Posterior vena cava (tissue), 2 donors: ENCODE measurements around the gene TMEM72. TPM values are rescaled to one million over a fixed set of nuclear protein-coding genes. Genes with fewer than 3 reads are reported as not detected.

Experiments
- DNase-seq: peaks from one replicate; pipeline ENCODE4 v3.0.0-alpha.2; 2020; ENCODE audit warnings: low spot score
- intact Hi-C, 2 donors: fragments of 100-400 bp; cut with DNase I; formaldehyde crosslinking; loops; one replicate each; pipeline versions ENCODE4 v1.14.1 to v1.14.2; 2022 to 2023
- total RNA-seq, 2 donors: library from RNA; stranded (reverse); fragmentation: NEBNext Ultra II Directional; extraction: Animal tissue kit (Norgen Biotek cat#: 25700); gene quantifications; one replicate each; pipeline ENCODE4 v1.2.1, GENCODE V29; 2021
- donor health status: DM: yes; HTN: yes; CAD: no.
- donor health status: DM: yes; HTN: yes; CAD: no.

The TMEM72 gene
- total RNA-seq, 2 donors from 2014 or later: not detected

- intact Hi-C loops: loop anchor here in 1 of 2 donors (1.0 kb wide), 1 partner anchor 15 kb away; no protein-coding TSS in a partner anchor
- no peak for DNase-seq
These were observed 36.4 kb downstream of the TMEM72 start for GRCh38 chr10:44947371-44948152.

DNA sequence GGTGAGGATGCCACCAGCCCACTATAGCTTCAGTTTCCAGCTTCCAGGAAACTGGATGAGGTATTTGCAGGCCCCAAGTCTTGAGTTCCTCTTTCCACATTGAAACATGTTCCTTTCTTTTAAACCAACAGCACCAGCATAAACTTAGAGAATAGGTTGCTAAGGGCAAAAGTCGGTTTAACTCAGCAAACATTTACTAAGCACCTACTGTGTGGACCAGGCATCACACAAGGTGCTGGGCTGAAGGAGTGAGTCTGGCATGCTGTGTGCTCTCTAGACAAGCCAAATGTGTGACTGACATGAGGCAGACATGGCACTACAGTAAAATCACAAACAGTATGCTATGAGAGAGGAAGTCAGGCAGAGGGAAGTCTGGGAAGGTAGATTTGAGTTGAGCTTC, 37.5 kb downstream of the TMEM72 start:
- intact Hi-C loops: no loop called here

GRCh38 chr10:44949127-44949802, 38.1 kb downstream of the TMEM72 start:
- intact Hi-C loops: no loop called here
- DNase-seq: no peak

More for the DNA sequence above, 37.5 kb downstream of the TMEM72 start:
- DNase-seq: no peak

DNA sequence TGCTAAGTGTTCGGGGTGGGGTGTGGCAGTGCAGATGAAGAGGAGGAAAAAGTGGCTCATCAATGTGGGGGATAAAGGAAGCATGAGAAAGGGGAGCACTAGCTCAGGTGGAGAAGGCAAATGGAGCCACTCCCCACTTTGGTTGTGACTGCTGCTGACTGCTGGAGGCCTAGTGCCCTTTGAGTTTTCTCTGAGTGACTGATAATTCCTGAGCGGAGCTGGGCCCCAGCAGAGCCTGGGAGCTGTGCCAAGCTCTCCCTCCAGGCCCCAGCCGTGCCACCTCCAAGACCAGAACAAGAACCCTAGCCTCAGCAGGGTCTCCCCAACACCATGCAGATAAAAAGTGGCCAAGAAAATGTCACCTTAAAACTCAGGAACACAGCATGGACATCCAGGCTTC, 38.8 kb downstream of the TMEM72 start:
- no peak for DNase-seq
- intact Hi-C loops: no loop called here

DNA sequence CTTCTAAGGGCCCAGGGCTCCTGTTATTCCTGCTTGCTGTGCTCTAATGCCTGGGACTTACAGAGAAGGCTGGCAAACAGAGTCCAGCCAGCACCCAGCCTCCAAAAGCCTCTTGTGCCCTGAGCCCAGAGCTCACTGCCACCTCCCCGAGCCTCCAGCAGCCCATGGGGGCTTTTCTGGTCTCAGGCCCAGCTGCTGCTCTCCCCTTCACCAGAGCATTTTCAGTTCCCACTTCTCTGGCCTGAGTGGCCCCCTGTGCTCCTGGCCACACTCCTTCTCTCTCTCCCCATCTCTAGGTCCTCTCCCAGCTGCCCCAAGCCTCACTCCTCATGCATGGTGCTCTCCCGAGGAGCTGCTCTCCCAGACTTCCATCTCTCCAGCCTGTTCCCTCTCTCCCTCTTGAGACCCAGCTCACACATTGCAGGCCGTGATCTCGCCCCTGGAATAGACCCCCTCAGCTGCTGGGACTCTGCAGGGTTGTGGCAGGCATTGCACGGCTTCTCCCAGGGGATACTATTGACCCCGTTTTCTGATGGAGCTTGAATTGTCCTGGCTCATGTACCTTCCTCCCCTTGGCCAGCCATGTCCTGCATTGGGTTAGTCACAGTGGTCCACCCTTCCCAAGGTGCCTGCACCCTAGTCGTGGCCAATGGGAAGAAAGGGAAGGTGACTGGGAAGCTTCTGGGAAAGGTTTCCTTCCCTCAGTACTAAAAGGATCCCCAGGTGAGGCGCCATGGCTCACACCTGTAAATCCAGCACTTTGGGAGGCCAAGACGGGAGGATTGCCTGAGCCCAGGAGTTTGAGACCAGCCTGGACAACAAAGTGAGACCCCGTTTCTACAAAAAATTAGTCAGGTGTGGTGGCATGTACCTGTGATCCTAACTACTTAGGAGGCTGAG, 39.4 kb downstream of the TMEM72 start:
- DNase-seq: no peak
- intact Hi-C loops: no loop called here

DNA sequence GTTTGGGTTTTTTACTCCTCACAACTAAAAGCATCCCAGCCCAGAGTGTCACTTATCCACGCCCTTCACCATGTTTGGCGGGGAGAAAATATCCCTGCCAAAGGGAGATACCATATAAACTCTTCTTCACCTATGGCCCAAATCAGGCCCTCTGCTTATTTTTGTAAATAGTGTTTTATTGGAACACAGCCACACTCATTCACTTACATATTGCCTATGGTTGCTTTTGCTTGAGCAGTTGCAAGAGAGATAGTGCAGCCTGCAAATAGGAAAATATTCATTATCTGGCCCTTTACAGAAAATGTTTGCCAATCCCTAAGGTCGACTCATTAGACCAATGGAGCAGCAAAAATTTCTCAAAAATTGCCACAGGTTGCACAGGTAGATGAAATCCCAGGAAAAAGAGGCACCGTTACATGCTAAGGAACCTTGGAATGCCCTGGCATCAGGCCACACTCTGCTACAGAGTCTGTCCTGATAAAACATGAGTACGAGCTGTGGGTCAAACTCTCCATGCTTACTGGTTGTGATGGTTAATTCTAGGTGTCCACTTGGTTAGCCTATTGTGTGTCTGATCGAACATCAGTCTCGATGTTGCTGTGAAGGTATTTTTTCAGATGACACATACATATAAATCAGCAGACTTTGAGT, 40.6 kb downstream of the TMEM72 start:
- intact Hi-C loops: no loop called here
- no peak for DNase-seq

DNA sequence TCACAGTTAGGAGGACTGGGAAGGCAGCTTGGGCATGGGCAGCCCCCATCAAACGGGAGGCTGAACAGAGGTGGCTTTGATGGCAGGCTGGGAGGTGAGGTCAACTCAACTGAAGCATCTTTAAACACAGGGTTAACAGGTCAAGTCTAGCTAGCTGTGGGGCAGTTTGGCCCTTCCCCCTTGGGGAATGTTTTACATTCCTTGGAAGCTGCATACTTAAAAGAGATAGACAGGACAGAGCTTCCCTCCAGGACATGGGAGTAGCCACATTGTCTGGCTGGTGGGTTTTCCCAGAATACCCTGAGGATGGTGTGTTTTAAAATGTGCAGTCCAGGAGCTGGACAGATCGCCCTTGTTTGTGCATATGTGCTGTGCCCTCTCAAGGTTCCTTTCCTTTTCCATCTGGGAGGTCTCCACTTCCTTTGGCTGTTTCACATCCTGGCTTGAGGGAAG, 41.7 kb downstream of the TMEM72 start:
- intact Hi-C loops: no loop called here
- no peak for DNase-seq

- DNase-seq: no peak
- intact Hi-C loops: no loop called here
These were observed 42.9 kb downstream of the TMEM72 start for GRCh38 chr10:44954042-44954441.

- intact Hi-C loops: no loop called here
- DNase-seq: no peak
These were observed 43.8 kb downstream of the TMEM72 start for GRCh38 chr10:44954962-44955361.

- intact Hi-C loops: no loop called here
These were observed 44.4 kb downstream of the TMEM72 start for GRCh38 chr10:44955413-44956070.

GRCh38 chr10:44956226-44956625, 45.1 kb downstream of the TMEM72 start:
- DNase-seq: no peak
- intact Hi-C loops: no loop called here

More at GRCh38 chr10:44955413-44956070, 44.4 kb downstream of the TMEM72 start:
- no peak for DNase-seq

DNA sequence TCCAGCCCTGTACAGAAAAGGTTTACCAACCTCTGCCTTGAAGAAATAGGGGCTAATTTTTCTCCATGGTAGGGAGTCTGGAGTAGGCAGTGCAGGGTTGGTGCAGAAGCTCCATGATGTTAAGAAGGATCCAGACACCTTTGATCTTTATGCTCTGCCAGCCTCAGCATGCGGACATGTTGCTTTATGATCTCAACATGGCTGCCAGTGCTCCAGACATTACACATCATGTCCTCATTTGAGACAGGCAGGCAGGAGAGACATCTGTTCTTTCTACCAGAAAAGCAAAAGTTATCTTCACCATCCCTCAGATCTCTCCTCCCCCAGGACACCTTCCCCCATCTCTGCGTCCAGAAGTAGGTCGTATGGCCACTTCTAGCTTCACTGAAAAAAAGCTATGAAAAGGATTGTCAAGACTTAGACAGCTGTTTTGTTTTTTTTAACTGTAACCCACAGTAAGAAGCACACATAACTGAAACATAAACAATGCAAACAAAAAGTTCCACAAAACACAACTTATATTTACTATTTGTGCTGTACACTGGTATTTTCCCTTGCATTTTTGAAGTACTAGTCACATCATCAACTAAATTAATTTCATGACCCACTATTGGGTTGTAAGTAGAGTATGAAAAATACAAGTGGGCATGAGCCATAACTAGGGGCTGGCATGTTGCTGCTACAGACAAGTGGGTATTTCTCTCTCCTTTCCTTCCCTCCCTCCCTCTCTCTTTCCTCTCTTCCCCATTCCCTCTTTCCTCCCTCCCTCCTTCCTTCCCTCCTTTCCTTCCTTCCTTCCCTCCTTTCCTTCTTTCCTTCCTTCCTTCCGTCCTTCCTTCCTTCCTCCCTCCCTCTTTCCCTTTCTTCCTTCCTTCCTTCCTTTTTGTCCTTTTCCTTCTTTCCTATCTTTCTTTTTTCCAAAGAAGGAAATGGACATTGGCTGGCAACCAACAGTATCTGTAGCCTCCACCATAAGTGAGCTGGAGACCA, 45.9 kb downstream of the TMEM72 start:
- intact Hi-C loops: no loop called here
- DNase-seq: no peak

DNA sequence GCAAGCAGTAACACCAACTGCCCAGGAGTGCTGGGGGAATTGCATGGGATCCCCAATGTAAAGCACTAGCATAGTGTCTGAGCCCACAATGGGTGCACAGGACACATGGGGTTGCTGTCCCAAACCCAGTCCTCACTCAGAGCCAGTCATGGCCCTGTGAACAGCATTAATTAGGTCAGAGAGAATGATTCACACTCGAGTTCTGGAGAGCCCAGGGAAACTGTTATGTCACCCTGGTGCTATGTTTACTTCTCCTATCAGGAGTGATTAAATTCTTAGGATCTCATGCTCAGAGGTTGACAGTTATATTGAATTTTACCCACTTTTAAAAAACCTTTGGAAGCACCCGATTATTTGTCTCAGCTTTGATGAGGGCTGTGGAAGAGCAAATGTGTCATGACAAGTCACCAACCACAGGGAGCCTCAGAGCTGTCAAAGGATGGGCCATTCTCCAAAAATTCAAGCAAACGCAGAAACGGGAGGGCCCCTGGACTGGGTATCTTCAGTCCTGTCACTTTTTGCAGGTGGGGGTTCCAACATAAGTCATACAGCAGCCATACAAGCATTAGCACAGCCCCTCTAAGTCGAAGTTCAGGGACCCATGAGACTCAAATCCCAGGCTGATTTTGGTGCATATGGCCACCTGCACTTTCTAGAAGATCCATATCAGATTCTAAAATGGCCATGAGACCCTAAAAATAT, 47.2 kb downstream of the TMEM72 start:
- DNase-seq: no peak
- intact Hi-C loops: no loop called here

DNA sequence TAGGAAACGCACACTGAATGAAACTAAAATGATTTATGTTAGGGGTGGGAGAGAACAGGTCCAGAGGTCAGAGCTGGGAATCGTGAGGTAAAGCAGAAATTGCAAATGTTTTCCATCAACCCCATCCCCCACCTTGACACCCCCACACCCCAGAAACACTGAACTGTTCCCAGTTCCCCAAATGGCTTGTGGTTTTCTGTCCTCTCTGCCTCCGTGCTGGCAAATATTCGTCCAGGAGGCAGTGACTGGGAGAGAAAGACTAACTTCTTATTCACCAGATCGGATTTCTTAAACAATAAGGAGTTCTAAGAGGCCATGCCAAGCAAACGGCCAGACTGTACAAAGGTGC, 47.7 kb downstream of the TMEM72 start:
- intact Hi-C loops: no loop called here
- DNase-seq: no peak

DNA sequence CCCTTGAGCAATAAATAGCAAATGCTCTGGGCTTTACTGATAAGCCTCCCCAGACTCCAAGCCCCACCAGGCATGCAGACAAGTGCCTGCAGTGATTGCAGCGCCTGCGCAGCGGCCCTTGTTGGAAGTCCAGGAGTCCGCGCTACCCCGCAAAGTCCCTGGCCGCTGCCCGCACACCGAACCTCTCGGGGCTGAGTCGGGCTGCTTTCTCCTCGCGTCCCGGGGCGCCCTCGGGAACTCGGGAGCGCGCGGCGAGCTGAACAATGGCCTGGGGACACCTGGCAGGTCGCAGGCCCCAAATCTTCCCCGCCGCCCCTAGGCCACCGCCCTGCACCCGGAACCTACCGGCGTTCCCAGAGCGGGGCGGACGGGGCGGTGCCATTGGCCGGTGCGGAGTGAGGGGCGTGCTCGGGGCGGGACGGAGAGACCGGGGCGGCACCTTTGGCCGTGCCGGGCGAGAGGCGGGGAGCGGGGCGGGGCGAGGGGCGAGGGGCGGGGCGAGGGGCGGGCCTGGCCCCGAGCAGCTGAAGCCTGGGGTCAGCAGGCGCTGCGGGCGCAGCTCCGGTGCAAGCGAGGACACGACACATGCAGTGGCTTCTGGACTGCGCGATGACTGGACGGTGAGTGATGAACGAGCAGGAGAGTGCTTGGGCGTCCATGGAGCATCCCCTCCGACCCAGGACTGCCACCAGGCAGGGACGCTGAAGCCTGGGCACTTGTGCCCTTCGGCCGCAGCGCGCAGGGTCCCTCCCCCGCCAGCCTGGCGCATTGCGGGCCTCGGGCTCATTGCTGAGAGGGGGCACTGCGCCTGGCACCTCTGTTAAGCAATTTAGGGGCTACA, 48.3 kb downstream of the TMEM72 start, which contains the start of gene RASSF4:
Gene RASSF4, plus strand, starts transcription at position 556 of the 841 bp plus-strand sequence. CDS start 10,401 bp downstream, outside the sequence.
- DNase-seq: peak; percentile 98
- intact Hi-C loops: no loop called here

- intact Hi-C loops: no loop called here
- DNase-seq: no peak
These were observed 48.9 kb downstream of the TMEM72 start for GRCh38 chr10:44960088-44960460.
